Caki2 (cell line): ENCODE results near the gene ARHGEF5. TPM values are rescaled to one million over a fixed set of nuclear protein-coding genes. Genes with fewer than 3 reads are reported as not detected.
"Not testable (repeated sequence)": the region's sequence is repeated elsewhere in the genome, so short reads cannot be mapped to it uniquely, and the experiment has no call there.

Experiments
- DNase-seq: peaks from one replicate; pipeline ENCODE4 v3.0.0-alpha.2; 2015; ENCODE audit warnings: low read depth
- in situ Hi-C: cut with HindIII; loops from 2 replicates; pipeline ENCODE4 v1.10.0; 2016; ENCODE audit warnings: low sequenced_read_pairs, low pct_unique_long_range_greater_than_20kb, mixed read lengths
- total RNA-seq: library from RNA; depleted of rRNA; stranded (reverse); fragments of >200 nt; shearing (Covaris generic); gene quantifications from 2 replicates; pipeline ENCODE4 v1.2.3, GENCODE V29; 2014; ENCODE audit warnings: low replicate concordance; rRNA removed

ARHGEF5 gene
- total RNA-seq, 1 experiment from 2014 or later, result 8.7 TPM

DNA sequence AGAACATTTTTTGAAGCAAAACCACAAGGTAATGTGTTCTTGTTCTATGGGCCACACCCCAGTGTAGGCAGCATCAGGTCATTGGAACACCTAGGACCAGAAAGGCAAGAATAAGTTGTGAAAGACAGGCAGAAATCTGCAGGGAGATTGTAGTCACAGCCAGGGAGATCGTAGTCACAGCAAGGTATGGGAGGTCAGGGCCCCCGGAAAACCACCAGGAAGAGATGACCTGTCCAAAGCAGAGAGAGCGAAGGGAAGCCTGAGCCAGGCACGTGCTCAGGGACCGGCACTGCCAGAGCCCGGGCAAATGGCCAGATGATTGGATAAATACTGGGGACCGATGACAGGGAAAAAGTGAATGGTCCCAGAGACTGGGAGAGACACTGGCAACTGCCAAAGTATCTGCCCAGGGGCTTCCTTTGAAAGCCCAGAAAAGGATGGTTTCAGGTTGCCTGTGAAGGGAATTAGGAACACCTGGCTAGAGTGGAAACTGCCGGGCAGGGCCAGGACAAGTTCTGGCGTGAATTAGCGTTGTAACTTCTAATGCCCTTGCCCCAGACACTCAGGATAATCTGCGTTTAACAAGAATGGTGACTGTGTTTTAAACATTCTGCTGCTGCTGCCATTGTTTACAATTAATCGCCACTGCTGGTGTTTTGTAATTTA, 52.2 kb downstream of the ARHGEF5 start:
- in situ Hi-C loops, result no loop called here
- DNase-seq, result no peak

GRCh38 chr7:144408121-144408520, 52.9 kb downstream of the ARHGEF5 start:
- in situ Hi-C loops, result no loop called here
- no peak for DNase-seq

- no peak for DNase-seq
- in situ Hi-C loops, result no loop called here
Observed at GRCh38 chr7:144410441-144410840, 55.2 kb downstream of the ARHGEF5 start.

- in situ Hi-C loops, result no loop called here
- DNase-seq, result no peak
Observed at GRCh38 chr7:144414815-144415214, 59.6 kb downstream of the ARHGEF5 start.

- no peak for DNase-seq
- in situ Hi-C loops, result no loop called here
Observed at GRCh38 chr7:144415858-144416257, 60.7 kb downstream of the ARHGEF5 start.

DNA sequence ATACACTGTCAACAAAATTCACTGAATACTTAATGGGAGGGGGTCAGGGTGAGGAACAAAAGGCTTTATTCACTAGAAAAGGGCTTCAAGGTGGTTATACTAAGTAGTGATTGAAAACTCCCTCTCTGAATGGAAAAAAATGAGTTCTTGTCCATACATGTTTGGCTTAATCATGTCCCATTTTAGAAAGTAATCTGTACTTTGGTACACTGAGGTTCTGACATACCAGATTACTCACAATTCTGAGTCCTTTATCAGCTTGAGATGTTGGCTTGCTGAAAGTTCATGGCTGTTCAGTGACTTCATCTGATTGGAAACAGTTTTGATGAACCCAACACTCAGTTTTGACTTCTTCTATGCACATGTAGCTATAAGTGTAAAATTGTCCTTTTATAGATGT, 61.1 kb downstream of the ARHGEF5 start:
- DNase-seq, result no peak
- in situ Hi-C loops, result no loop called here

DNA sequence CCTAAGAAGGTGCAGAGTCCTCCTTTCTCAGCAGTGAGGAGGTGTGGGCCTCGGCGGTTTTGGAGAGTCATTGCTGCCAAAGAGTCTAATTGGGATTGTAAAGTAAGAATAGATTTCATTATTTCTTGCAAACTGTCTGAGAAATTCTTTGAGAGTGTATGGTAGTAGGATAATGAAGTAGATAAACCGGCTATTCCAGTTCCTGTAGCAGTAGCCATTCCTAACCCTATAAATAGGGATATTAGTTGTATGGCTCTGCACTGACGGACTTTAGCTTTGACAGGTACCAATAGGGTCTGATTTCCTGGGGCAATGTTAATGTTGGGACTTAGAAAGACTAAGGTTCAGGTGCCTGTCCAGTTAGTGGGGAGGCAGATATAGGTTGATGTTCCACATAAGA, 63.7 kb downstream of the ARHGEF5 start:
- in situ Hi-C loops, DNase-seq: not testable (repeated sequence)

- DNase-seq, in situ Hi-C loops: not testable (repeated sequence)
Observed at GRCh38 chr7:144427539-144427938, 72.3 kb downstream of the ARHGEF5 start.

- in situ Hi-C loops, result no loop called here
- DNase-seq, result no peak
Observed at GRCh38 chr7:144428431-144428830, 73.2 kb downstream of the ARHGEF5 start.

Other genes with a start within 250 kb of the ARHGEF5 start
- gene OR2A2, start 245.8 kb upstream of the ARHGEF5 start, total RNA-seq, result not detected in 2 replicates
- not detected in 2 replicates for gene OR2A14, start 232.2 kb upstream of the ARHGEF5 start, total RNA-seq
- gene CTAGE4, start 171.9 kb upstream of the ARHGEF5 start, total RNA-seq, result 0.84 and 1.3 TPM in 2 replicates
- 3.1 and 4.8 TPM in 2 replicates for gene ARHGEF35, start 159.6 kb upstream of the ARHGEF5 start, total RNA-seq
- gene OR2A42, start 115.8 kb upstream of the ARHGEF5 start, total RNA-seq, result not detected in 2 replicates
- 0.47 TPM in 1 of 2 replicates, not detected in the other for gene OR2A7, start 90.6 kb upstream of the ARHGEF5 start, total RNA-seq
- 1.3 TPM in 1 of 2 replicates, not detected in the other for gene CTAGE8, start 86.1 kb upstream of the ARHGEF5 start, total RNA-seq
- not detected in 2 replicates for gene OR2A1, start 43.0 kb upstream of the ARHGEF5 start, total RNA-seq
- not detected in 2 replicates for gene NOBOX, start 48.3 kb downstream of the ARHGEF5 start, total RNA-seq